HPDE6-E6E7 (cell line): ENCODE results near the gene RWDD3.
A peak's percentile ranks its signal among the peaks of the same experiment; 100 is the strongest.

Experiments used
- DNase-seq: peaks from one replicate; pipeline ENCODE4 v3.0.0; 2011; ENCODE audit warnings: missing footprints; ENCODE audit errors: extremely low spot score

Gene RWDD3

GRCh38 chr1:95233737-95234500 is at the start of gene RWDD3:
RWDD3 (plus strand) TSS chr1:95234210; CDS start chr1:95234231, 21 bp downstream.
- peak; percentile 75 for DNase-seq

GRCh38 chr1:95186149-95186548 is 47.9 kb upstream of the RWDD3 start:
- no peak for DNase-seq

GRCh38 chr1:95193591-95193990 is 40.4 kb upstream of the RWDD3 start:
- DNase-seq = no peak

GRCh38 chr1:95195046-95195445 is 39.0 kb upstream of the RWDD3 start:
- no peak for DNase-seq

- DNase-seq = no peak
Measured at GRCh38 chr1:95196017-95196416, 38.0 kb upstream of the RWDD3 start.

- peak; percentile 45 for DNase-seq
Measured at GRCh38 chr1:95197616-95198252, 36.3 kb upstream of the RWDD3 start.

- no peak for DNase-seq
Measured at GRCh38 chr1:95201905-95202304, 32.1 kb upstream of the RWDD3 start.

GRCh38 chr1:95203908-95204437 is 30.0 kb upstream of the RWDD3 start:
- no peak for DNase-seq

- DNase-seq = no peak
Measured at GRCh38 chr1:95206514-95206913, 27.5 kb upstream of the RWDD3 start.

- no peak for DNase-seq
Measured at GRCh38 chr1:95207223-95207935, 26.6 kb upstream of the RWDD3 start.

- no peak for DNase-seq
Measured at GRCh38 chr1:95208876-95209275, 25.1 kb upstream of the RWDD3 start.

- DNase-seq = no peak
Measured at GRCh38 chr1:95209291-95209690, 24.7 kb upstream of the RWDD3 start.

- no peak for DNase-seq
Measured at GRCh38 chr1:95216292-95216990, 17.6 kb upstream of the RWDD3 start.

- no peak for DNase-seq
Measured at GRCh38 chr1:95217371-95217770, 16.6 kb upstream of the RWDD3 start.

GRCh38 chr1:95219407-95219806 is 14.6 kb upstream of the RWDD3 start:
- DNase-seq = no peak

GRCh38 chr1:95221306-95221705 is 12.7 kb upstream of the RWDD3 start:
- DNase-seq = no peak

- no peak for DNase-seq
Measured at GRCh38 chr1:95222629-95223028, 11.4 kb upstream of the RWDD3 start.

GRCh38 chr1:95223110-95223509 is 10.9 kb upstream of the RWDD3 start:
- no peak for DNase-seq

GRCh38 chr1:95226781-95227660 is 7.0 kb upstream of the RWDD3 start:
- DNase-seq = no peak

GRCh38 chr1:95229037-95229436 is 5.0 kb upstream of the RWDD3 start:
- DNase-seq = no peak

- DNase-seq = no peak
Measured at GRCh38 chr1:95229706-95230105, 4.3 kb upstream of the RWDD3 start.
